DLD1 (cell line): ENCODE data around the gene PDZD4.

ENCODE experiments used
- in situ Hi-C: cut with HindIII; loops from 2 replicates; pipeline ENCODE4 v1.10.0; 2017; ENCODE audit warnings: low sequenced_read_pairs

PDZD4 gene

GRCh38 chrX:153867671-153868070 lies 37.3 kb upstream of the PDZD4 start:
- in situ Hi-C loops: no loop called here

GRCh38 chrX:153867139-153867538 lies 36.8 kb upstream of the PDZD4 start:
- in situ Hi-C loops: no loop called here

DNA sequence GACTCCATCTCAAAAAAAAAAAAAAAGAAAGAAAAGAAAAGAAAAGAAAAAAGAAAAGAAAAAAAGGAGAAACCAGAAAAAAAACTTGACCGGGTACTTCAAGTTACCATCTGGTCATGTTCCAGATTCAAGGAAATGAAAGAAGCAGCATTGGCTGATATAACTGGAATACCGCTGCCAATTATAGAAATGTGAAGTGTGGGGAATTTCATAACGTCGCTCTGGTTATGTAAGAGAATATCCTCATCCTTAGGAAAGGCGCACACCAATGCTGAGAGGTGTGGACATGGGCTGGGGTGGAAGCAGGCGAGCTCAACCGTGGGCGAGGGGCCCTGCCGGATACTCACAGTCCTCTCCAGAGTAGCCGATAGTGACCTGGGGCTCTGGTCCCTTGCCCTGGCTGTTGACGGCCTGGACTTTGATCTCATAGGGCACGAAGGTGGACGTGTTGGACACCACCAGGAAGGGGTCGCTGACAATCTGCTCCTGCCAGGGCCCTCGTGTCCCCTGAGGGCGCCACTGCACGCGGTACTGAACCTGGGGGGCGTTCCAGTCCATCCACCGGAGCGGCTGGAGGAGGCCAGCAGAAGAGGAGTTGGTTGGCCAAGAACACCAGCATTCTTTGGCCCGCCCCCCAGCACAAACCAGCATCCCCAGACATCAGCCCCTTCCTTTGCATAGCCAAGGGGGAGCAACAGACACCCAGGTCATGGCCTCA lies 36.1 kb upstream of the PDZD4 start:
- in situ Hi-C loops: no loop called here

- in situ Hi-C loops: no loop called here
Measured at GRCh38 chrX:153865685-153866084, 35.3 kb upstream of the PDZD4 start.

- in situ Hi-C loops: no loop called here
Measured at GRCh38 chrX:153865321-153865580, 34.9 kb upstream of the PDZD4 start.

- in situ Hi-C loops: no loop called here
Measured at GRCh38 chrX:153864561-153865320, 34.4 kb upstream of the PDZD4 start.

DNA sequence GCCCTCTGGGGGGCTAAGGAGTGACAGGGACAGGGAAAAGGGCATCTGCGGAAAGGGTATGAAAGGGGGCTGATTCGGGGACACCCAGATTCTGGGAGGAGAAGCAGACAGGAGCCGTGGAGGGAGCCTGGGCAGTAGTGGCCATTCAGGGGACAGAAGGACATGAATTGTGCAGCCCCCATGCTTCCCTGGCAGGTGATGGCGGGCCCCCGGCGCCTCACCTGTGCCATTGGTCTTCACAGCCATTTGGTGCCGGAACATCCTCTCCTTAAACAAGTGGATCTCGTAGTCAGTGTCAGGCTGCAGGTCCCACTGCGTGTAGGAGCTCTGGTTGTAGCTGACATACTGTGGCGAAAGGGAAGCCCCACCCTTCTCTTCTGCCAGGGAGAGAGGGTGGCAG lies 33.8 kb upstream of the PDZD4 start:
- in situ Hi-C loops: no loop called here

DNA sequence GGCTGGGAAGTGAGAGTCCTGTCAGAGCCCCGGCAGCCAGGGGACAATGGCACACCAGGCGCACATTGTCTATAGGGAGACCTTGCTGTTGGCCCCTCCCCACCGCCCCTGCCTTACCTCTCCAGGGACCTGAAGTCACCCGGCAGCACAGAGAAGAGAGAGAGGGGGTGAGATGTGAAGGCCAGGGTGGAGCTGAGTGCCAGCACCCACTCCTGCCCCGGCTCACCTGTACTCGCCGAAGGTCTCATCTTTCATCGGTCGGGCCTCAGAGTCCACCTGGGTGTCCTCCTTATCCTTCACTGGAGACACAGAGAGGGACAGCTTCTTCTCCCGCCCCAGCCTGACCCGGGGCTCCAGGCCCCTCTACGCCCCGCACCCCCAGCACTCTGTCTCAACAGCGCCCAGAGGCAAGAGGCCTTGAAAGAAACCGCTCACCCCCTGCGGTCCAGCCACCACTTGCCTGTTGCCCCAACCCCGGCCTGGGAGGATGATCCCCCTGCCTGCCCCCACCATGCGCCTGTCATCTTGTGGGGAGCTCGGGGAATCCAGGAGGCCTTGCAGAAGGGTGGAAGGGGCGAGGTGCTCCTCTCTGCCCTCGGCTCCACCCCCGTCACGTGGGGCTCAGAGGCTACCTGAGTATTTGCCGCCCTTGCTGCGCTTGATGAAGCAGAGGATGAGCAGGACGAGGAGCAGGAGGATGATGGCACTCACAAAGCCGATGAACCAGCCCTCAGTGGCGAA lies 33.1 kb upstream of the PDZD4 start:
- in situ Hi-C loops: no loop called here

DNA sequence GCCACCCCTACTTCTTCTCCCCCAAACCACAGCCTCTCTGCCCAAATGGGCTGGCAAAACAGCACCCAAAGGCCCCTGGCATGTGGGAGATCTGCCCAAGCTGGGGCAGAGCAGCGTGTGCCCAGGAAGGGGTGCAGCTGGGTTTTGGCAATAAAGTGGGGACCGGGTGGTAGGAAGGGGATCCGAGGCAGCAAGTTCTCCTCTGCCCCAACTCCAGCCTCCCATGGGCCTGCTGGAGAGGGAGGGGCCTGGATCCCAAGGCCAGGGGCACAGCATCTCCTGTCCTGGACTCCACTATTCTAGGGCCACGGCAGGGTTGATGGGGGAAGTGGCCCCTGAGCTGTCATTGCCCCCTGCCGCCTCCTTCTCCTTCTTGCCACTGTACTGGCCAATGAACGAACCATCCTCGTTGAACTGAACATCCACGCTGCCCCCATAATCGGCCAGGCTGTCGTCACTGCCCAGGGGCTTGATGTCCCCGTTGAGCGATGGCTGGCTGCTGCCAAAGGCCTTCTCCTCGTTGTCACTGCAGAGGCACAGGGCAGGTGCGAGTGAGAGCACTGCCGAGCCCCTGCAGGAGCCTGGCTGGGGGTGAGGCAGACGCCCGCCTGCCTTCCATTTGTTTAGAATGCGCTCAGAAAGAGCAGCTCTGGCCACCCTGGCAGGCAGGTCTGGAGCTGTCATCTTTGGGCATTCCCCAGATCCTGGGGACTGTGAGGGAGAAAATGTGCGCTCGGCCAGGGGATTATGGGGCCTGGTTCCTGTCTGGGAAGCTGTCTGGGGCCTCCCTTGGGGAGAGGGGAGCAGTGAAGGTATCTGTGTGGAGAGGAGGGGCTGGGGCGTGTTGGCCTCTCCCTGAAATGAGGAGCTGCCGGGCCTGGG lies 32.3 kb upstream of the PDZD4 start:
- in situ Hi-C loops: no loop called here

DNA sequence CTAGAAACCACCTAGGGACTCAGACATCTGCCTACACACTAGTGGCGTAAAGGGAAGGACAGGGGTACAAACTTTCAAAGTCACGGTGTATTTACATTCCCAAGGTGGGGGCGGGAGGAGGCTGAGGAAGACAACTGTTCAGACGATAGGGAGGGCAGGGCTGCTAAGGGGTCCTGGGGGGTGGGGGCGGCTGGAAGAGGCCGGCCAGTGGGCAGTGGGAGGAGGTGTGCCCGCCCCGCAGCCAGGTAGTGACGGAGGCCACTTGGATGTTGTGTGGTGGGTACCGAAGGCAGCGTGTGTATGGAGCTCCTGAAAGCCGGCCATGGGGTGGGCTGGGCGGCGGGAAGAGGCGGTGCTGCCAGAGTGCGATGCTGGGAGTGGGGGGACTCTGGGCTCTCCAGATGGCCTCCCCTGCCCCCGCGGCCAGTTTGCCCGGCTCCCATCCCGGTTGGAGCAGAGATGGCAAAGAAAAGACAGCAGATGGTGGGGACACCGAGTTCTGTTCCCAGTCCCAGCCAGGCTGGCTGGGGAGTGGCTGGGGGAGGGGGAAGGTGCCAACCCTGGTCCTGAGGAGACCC lies 31.5 kb upstream of the PDZD4 start:
- in situ Hi-C loops: no loop called here

DNA sequence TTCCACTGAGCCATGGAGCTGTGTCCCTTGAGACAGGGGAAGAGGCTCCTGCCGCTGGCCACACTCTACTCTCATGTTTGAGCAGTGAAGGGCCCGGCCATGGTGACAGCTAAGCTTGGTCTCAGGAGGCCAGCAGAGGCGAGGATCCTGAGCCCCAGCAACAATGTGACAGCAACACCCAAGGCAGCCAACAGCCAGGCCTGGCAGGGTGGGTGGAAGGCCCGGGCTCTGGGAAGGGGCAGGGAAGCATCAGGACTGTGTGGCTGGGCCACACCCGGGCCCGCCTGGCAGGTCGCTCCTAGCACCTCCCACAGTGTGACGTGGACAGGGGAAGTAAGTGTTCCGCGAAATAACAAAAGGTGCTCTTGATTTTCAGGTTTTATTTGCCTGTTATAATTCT lies 30.8 kb upstream of the PDZD4 start:
- in situ Hi-C loops: no loop called here

GRCh38 chrX:153857348-153857903 lies 27.1 kb upstream of the PDZD4 start:
- in situ Hi-C loops: no loop called here

DNA sequence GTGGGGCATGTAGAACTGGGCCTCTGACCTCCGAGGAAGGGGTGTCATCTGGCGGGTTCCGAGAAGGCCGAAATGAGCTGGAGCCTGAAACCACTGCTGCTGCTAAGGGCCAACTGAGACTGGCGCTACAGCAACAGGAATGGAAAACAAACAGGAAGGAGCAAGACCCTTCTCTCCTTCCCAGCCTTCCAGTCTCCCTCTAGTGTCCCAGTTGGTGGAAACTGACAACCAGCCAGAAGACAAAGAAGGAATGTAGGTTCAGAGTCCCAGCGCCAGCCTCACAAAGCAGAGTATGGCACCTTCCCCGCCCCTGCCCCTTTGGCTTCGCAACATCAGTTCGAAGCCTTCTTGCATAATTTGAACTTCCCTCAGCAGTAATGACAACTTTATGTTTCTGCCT lies 24.4 kb upstream of the PDZD4 start:
- in situ Hi-C loops: no loop called here

DNA sequence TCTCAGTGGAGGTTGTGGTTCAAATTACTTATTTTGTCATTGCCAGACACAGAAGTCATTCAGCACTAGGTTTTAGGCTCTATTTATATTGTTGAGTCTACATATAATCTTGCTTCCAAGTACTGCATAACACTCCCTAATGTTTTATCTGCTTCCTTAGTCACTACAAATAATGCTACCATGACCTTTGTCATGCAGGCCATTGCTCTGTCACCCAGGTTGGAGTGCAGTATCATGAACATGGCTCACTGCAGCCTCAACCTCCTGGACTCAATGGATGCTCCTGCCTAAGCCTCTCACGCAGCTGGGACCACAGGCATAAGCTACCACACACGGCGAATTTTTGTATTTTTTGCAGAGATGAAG lies 23.5 kb upstream of the PDZD4 start:
- in situ Hi-C loops: no loop called here

GRCh38 chrX:153853180-153853901 lies 23.0 kb upstream of the PDZD4 start:
- in situ Hi-C loops: no loop called here

GRCh38 chrX:153851981-153852380 lies 21.6 kb upstream of the PDZD4 start:
- in situ Hi-C loops: no loop called here

GRCh38 chrX:153848325-153848724 lies 18.0 kb upstream of the PDZD4 start:
- in situ Hi-C loops: no loop called here

GRCh38 chrX:153845842-153846241 lies 15.5 kb upstream of the PDZD4 start:
- in situ Hi-C loops: no loop called here

- in situ Hi-C loops: no loop called here
Measured at GRCh38 chrX:153845195-153845594, 14.9 kb upstream of the PDZD4 start.

DNA sequence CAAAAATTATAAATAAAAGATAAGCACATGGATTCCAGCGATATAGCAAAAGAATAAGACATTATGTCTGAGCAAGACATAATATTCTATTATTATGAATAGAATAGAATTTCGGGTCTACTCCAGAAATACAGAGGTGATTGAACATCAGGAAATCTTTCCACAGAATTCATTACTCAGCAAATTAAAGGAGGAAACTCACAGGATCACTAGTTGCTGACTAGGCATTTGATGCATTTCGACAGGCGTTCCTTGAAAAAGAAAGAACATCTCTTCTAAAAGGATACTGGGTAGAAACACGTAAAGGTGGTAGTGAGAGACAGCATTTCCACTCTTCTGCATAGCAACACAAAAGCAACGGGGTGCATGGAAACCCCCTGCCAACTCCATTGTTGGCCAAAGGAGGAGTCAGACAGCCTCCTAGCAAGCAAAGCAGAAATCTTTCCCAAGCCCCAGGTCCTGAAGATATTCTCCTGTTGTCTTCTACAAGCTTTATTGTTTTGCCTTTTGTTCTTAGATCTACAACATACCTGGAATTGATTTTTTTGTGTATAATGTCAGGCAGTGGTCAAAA lies 14.3 kb upstream of the PDZD4 start:
- in situ Hi-C loops: no loop called here
